ENCODE measurements around the gene DYNC1I1. TPM values are rescaled to one million over a fixed set of nuclear protein-coding genes. Genes with fewer than 3 reads are reported as not detected.

The DYNC1I1 gene
- total RNA-seq, 1 donor from 2014 or later = 11.0 TPM

- Mint-ChIP-seq H3K9me3 (ENCODE audit: unreplicated experiment) (no peaks in the 10 kb centered on the region), H3K27me3 (ENCODE audit: unreplicated experiment) (peaks cover 6% of the 10 kb centered on the region), H3K36me3 (ENCODE audit: unreplicated experiment) (no peaks in the 10 kb centered on the region), H3K4me3 (ENCODE audit: unreplicated experiment) (no peak overlapping the region), H3K4me1 (ENCODE audit: low read depth, unreplicated experiment) (peaks cover 11% of the 10 kb centered on the region), H3K27ac (ENCODE audit: unreplicated experiment) (no peak overlapping the region)
- TF ChIP-seq, protein P1, sequence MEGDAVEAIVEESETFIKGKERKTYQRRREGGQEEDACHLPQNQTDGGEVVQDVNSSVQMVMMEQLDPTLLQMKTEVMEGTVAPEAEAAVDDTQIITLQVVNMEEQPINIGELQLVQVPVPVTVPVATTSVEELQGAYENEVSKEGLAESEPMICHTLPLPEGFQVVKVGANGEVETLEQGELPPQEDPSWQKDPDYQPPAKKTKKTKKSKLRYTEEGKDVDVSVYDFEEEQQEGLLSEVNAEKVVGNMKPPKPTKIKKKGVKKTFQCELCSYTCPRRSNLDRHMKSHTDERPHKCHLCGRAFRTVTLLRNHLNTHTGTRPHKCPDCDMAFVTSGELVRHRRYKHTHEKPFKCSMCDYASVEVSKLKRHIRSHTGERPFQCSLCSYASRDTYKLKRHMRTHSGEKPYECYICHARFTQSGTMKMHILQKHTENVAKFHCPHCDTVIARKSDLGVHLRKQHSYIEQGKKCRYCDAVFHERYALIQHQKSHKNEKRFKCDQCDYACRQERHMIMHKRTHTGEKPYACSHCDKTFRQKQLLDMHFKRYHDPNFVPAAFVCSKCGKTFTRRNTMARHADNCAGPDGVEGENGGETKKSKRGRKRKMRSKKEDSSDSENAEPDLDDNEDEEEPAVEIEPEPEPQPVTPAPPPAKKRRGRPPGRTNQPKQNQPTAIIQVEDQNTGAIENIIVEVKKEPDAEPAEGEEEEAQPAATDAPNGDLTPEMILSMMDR (IDR thresholded peaks at IDR 0.05; ENCODE audit: partially characterized antibody, unreplicated experiment) = no peak
- no peak for DNase-seq
These were observed 28.4 kb downstream of the DYNC1I1 start for GRCh38 chr7:95800787-95801186.

- Mint-ChIP-seq H3K9me3 (ENCODE audit: unreplicated experiment) (no peaks in the 10 kb centered on the region), H3K27me3 (ENCODE audit: unreplicated experiment) (peaks cover 4% of the 10 kb centered on the region), H3K36me3 (ENCODE audit: unreplicated experiment) (no peaks in the 10 kb centered on the region)
These were observed 29.9 kb downstream of the DYNC1I1 start for GRCh38 chr7:95802270-95802669.

GRCh38 chr7:95804052-95804451 is 31.7 kb downstream of the DYNC1I1 start:
- H3K27me3 Mint-ChIP-seq (ENCODE audit: unreplicated experiment) = peaks cover 4% of the 10 kb centered on the region
- DNase-seq = no peak
- TF ChIP-seq, protein P1 (IDR thresholded peaks at IDR 0.05; ENCODE audit: partially characterized antibody, unreplicated experiment) = no peak
- H3K27ac Mint-ChIP-seq (ENCODE audit: unreplicated experiment) = no peak overlapping the region
- H3K4me3 Mint-ChIP-seq (ENCODE audit: unreplicated experiment) = no peak overlapping the region
- H3K9me3 Mint-ChIP-seq (ENCODE audit: unreplicated experiment) = no peaks in the 10 kb centered on the region
- peaks cover 11% of the 10 kb centered on the region for H3K4me1 Mint-ChIP-seq (ENCODE audit: low read depth, unreplicated experiment)
- H3K36me3 Mint-ChIP-seq (ENCODE audit: unreplicated experiment) = no peaks in the 10 kb centered on the region

More at GRCh38 chr7:95802270-95802669, 29.9 kb downstream of the DYNC1I1 start:
- Mint-ChIP-seq H3K4me1 (ENCODE audit: low read depth, unreplicated experiment) (peaks cover 11% of the 10 kb centered on the region), H3K27ac (ENCODE audit: unreplicated experiment) (no peak overlapping the region), H3K4me3 (ENCODE audit: unreplicated experiment) (no peak overlapping the region)
- DNase-seq = no peak
- TF ChIP-seq, protein P1 (IDR thresholded peaks at IDR 0.05; ENCODE audit: partially characterized antibody, unreplicated experiment) = no peak

DNA sequence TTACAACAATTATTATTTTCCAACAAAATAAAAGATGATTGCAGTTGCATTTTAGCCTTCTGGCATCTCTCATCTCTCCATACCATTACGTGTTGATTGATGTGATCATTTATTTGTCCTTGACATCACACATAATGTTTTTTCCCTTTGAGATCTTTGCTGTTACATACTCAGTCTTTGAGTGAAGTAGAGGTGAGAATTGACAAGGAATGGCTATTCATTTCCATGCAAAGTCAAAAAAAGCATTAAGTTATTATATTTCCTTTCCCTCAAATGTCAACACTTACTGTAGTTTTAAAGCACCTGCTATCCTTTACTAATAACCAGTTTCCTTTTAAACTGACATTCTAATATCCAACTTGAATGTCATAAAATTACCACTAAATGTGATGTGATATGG is 33.6 kb downstream of the DYNC1I1 start:
- no peak for DNase-seq
- Mint-ChIP-seq H3K4me1 (ENCODE audit: low read depth, unreplicated experiment) (peaks cover 4% of the 10 kb centered on the region), H3K4me3 (ENCODE audit: unreplicated experiment) (no peak overlapping the region), H3K9me3 (ENCODE audit: unreplicated experiment) (no peaks in the 10 kb centered on the region), H3K27me3 (ENCODE audit: unreplicated experiment) (peaks cover 4% of the 10 kb centered on the region), H3K36me3 (ENCODE audit: unreplicated experiment) (no peaks in the 10 kb centered on the region), H3K27ac (ENCODE audit: unreplicated experiment) (no peak overlapping the region)
- TF ChIP-seq, protein P1 (IDR thresholded peaks at IDR 0.05; ENCODE audit: partially characterized antibody, unreplicated experiment) = no peak

GRCh38 chr7:95808396-95808795 is 36.0 kb downstream of the DYNC1I1 start:
- Mint-ChIP-seq H3K9me3 (ENCODE audit: unreplicated experiment) (no peaks in the 10 kb centered on the region), H3K4me1 (ENCODE audit: low read depth, unreplicated experiment) (peaks cover 2% of the 10 kb centered on the region), H3K27me3 (ENCODE audit: unreplicated experiment) (no peaks in the 10 kb centered on the region), H3K27ac (ENCODE audit: unreplicated experiment) (no peak overlapping the region), H3K4me3 (ENCODE audit: unreplicated experiment) (no peak overlapping the region), H3K36me3 (ENCODE audit: unreplicated experiment) (no peaks in the 10 kb centered on the region)
- no peak for DNase-seq
- TF ChIP-seq, protein P1 (IDR thresholded peaks at IDR 0.05; ENCODE audit: partially characterized antibody, unreplicated experiment) = no peak
